Activated T-cell treated with anti-CD3 and anti-CD28 coated beads, Interleukin-2, amount 50 U/mL, for 1 hour (primary cell): ENCODE data around the gene AACS.

Experiments
- DNase-seq: peaks from one replicate; pipeline ENCODE4 v3.0.0-alpha.2; 2020

The AACS gene

GRCh38 chr12:125187780-125188741 lies 122.8 kb downstream of the AACS start:
- DNase-seq, result no peak

GRCh38 chr12:125189015-125189414 lies 123.8 kb downstream of the AACS start:
- no peak for DNase-seq

- DNase-seq, result no peak
Measured at GRCh38 chr12:125189502-125189901, 124.3 kb downstream of the AACS start.

GRCh38 chr12:125191361-125192087 lies 126.3 kb downstream of the AACS start:
- no peak for DNase-seq

GRCh38 chr12:125192690-125193221 lies 127.5 kb downstream of the AACS start:
- no peak for DNase-seq
